ENCODE results near the gene PADI1.

Gene PADI1

DNA sequence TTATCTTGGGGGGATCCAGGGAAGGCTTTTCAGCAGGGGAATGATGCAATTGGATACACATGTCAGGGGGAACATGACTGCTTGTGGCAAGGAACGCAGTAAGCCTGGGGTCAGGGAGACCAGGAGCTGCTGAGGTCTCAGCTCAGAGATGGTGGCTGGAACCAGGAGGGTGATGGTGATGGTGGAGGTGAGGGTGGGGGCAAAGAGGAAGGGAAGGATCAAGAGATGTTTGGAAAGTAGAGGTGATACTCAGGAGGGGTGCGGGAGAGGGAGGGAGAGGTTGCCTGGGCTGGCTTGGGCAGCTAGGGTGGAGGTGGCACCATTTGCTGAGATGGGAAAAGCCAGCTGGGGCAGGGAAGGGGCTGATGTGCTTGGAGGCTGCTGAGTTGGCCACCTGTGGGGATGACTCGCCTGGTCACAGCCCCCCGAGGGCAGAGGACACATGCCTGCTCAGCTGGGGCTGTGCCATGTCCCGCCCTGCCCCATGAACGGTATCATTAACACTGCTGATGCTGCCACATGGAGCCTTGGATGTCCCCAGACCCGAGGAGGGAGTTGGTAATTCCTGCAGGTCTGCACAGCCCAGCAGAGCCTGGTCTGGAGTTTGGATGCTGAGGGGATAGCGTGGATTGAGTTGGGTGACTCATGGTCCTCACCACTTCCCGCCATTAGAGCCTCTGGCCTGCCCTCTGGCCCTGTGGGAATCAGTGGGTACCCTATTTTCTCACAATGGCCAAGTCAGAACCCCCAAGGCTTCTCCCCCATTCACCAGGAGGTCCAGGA is 6.3 kb upstream of the PADI1 start:
- no peak for DNase-seq (ENCODE audit: low spot score)

DNA sequence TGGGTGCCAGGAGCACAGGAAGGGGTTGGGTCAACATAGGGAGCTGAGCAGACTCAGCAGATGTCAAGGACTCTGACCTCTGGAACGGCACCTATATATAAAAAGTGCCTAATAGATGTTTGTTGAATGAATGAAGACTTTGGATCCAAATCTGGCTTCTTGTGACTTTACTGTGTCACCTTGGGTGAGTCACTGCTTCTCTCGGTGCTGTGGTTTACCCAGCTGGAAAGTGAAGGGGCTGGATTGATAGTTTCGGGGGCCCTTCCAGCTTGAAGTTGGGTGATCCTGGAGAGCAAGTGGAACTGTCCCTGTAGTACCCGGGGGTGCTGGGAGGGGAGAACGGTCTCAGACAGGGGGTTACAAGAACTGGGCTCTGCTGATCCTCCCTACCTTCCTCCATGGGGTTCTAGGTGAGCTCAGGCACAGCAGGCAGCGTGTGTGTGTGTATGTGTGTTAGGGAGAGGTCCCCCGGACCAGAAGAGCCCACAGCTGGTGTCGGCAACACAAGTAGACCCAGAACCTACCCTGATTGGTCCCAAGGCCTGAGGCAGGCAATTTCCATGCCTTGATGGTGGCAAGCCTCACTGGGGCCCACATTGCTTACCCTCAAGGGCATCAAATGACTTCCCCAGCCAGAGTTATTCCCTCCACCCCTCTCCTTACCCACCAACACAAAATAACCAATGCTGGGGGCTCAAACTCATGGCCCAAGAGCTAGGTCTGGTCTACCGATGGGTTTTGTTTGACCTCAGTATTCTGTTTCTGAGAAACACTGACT is 5.5 kb upstream of the PADI1 start:
- no peak for DNase-seq (ENCODE audit: low spot score)

DNA sequence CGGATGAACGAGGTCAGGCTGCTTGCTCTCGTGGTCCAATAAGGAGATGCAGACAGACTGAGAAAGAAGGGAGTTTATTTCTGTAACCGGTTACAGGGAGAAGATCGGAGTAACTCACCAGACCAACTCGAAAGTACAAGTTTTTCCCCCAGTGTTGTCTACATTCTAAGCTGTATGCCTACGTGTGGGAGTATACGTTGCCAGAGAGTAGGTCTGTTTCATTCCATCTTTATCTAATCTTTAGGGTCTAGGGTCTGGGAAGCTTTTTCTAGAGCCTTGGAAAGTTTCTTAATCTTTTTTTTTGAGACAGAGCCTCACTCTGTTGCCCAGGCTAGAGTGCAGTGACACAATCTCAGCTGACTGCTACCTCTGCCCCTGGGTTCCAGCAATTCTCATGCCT is 4.7 kb upstream of the PADI1 start:
- no peak for DNase-seq (ENCODE audit: low spot score)

DNA sequence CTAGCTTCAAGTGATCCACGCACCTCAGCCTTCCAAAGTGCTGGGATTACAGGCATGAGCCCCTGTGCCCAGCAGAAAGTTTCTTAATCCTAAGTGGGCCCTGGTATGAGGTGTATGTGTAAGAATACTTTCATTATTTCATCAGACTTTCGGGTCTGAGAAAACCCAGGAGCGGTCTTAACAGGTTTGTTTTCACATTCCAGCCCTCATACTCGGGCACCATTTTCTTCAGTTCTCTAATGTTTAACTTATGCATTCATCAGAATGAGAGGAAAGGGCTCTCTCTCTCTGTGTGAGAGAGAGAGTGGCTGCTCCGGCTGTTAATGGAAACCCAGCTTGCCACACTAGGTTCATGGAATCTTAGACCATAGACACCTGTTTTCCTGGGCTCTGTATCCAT is 4.2 kb upstream of the PADI1 start:
- no peak for DNase-seq (ENCODE audit: low spot score)

DNA sequence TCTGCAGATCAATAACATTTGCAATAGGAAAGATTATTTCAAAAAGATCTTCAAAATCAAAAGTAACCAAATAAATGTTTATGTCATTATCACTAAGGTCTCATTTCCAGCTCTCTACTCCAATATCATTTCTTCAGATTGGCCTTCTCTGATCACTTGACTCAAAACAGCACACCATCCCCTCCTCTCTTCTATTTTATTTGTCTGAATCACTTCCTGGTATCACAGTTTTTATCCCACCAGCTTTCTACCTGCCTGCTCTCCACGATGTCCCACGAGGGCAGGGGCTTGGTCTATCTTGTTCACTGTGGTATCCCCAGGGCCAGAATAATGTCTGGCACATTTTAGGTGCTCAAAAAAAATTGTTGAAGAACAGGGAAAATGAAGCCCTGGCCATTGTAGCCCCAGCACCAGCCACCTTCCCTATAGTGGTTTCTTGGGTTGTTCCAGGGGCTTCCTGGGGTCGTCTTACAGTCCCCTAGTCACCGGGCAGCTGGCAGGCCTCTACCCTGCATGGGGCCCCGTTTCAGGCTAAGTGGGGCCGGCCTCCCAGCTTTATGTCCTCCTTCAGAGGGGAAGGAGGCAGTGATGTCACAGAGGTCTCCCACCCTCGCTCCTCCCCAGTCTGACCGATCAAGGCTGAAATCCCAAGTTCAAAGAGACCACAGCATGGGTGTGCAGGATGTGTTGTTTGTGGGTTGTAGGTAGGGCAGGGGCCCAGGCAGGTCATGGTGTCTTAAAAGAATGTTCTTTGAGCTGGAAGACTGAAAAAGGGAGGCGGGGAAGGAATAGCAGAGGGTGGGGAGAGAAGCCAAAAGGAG is 3.5 kb upstream of the PADI1 start:
- DNase-seq (ENCODE audit: low spot score) = no peak

DNA sequence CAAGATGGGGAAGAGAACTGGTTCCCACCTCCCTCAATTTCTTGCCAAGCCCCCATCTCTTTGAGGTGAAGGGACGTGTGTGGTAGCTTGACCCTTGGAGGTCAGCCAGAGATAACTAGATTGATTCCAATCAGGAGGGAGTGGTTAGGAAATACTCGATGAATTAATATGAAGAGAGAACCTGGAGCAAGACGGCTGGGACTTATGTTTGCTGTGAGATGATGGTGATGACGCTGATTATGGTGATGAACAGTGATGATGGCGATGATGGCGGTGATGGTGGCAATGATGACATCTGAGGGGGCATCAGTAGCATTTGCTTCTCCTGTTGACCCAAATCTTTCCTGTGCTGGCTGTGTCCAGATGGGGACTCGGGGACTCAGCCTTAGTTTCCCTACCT is 724 bp downstream of the PADI1 start:
- no peak for DNase-seq (ENCODE audit: low spot score)

DNA sequence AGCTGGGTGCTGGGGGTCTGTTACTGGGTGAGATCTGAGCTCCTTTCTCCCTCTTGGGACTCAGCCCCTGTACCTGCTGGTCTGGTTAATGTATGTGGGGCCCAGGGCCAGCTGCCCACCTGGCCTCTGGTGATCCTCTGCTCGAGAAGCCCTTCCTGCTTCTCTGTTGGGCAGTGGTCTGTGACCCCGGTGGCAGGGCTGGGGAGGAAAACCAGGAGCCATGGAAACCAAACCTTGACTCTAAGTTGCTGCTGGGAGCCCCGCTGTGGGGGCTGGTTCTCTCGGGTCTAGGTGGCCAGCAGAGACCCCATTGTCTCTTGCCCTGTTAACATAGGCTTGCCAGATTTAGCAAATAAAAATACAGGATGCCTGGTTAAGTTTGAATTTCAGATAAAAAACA is 1.3 kb downstream of the PADI1 start:
- DNase-seq (ENCODE audit: low spot score) = no peak

DNA sequence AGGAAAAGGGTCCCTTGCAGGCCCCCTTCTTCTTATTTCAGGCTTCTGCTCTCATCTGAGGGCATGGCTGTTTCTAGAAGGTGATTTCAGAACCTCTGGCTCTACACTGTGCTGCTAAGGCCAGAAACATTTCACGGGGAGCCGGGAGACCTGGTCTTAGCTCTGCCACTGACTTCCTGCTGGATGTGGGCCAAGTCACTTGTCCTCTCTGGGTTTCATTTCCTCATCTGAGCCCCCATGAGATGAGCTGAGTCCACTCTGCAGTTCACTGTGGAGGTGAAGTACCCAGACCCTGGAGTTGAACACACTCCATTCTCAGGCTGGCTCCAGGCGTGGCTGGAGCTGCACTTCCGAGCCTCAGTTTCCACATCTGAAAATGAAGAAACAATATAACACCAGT is 2.1 kb downstream of the PADI1 start:
- DNase-seq (ENCODE audit: low spot score) = peak; percentile 85

DNA sequence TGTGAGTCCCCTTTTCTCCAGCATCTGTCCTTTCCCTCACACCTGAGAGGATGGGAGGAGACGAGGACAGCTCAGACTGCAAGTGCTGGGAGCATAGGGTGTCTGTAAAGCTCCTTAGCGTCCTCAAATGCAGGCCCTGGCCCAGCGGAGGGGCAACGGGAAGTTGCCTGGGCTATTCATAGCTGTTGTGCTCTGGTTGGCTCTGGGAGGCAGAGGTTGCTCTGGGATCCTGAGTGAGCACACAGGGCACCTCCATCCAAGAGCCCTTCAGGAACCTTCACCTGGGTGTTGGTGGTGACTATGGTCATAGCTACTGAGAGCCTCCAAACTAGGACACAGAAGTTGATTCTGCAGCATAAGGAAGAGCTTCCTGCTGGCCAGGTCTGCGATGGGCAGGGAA is 2.6 kb downstream of the PADI1 start:
- DNase-seq (ENCODE audit: low spot score) = peak; percentile 49

DNA sequence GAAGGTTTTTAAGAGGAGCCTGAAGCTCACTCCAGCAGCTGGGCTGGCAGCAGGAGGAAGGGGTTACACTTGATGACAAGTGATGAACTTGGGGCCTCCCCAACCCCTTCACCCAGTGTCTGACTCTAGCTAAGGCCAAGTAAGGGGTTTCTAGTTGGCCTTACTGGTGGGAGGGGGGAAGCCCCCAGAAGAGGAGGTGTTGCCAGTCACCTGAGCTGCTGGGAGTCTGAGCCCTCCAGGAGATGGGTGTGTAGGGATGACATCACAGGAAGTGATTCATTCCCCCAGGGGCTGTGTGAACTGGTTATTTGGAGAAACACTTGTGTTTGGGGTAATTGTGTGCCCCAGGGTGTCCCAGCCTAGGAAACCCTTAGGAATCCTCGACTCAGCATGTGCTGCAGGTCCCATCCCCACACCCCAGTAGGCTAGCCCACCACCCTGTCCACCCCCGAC is 3.1 kb downstream of the PADI1 start:
- peak; percentile 4 for DNase-seq (ENCODE audit: low spot score)

DNA sequence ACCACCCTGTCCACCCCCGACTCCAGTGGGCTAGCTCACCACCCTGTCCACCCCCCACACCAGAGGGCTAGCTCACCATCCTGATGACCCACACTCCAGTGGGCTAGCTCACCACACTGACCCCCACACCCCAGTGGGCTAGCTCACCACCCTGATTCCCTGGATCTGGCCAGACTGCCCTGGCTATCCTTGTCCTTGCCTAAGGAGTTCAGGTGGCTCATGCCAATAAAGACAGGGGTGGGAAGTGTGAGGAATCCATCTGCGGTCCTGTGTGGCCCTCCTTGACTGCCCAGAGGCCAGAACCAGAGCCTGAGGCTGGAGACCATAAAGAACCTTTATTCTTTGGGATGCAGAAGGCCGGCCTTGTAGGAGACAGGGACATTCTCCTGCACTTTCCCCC is 3.6 kb downstream of the PADI1 start:
- DNase-seq (ENCODE audit: low spot score) = no peak

DNA sequence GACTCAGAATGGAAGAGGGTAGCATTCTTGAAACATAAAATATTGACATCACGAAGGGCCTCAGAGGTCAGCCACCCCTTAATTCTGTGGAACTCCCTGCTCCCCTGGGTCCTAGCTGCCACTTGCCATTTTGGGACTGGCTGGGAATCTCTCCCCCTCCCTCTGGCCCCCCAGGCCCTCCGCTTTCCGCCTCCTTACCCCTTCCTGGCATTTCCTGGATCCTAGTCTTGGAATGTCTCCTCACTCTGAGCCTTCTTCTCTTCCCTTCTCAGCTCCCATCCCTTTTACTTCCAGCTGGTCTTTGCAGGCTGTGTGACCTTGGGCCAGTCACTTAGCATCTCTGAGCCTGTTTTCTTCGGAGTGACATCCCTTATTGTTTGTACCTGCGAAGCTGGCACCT is 4.5 kb downstream of the PADI1 start:
- no peak for DNase-seq (ENCODE audit: low spot score)

DNA sequence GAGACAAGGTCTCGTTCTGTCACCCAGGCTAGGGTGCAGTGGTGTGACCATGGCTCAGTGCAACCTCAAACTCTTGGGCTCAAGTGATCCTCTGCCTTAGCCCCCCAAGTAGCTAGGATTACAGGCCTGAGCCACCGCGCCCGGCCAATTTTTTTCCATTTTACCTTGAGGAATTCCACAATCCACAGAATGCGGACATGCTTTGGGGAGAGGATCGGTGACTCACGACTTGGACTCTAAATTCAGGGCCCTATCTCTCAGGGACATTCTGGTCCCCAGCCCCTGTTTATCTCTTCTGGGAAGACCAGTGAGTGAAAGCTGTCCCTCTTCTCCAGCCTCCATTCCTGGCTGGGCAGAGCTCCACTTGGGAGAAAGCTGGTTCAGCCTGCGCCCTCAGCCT is 5.2 kb downstream of the PADI1 start:
- DNase-seq (ENCODE audit: low spot score) = no peak

DNA sequence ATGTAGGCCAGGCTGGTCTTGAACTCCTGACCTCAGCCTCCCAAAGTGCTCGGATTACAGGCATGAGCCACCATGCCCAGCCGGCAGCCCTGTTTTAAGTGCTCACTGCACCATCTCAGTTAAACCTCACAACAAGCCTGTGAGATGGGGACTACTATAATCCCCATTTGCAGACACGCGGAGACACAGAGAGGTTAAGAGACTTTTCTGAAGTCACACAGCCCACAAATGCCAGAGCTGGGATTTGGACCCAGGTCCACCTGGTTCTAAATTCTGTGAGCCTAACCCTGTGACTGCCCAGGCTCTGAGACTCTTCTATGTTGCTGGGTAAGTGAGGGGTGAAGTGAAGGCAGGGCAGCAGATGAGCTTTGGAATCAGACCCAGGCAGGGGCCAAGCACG is 6.4 kb downstream of the PADI1 start:
- DNase-seq (ENCODE audit: low spot score) = no peak

DNA sequence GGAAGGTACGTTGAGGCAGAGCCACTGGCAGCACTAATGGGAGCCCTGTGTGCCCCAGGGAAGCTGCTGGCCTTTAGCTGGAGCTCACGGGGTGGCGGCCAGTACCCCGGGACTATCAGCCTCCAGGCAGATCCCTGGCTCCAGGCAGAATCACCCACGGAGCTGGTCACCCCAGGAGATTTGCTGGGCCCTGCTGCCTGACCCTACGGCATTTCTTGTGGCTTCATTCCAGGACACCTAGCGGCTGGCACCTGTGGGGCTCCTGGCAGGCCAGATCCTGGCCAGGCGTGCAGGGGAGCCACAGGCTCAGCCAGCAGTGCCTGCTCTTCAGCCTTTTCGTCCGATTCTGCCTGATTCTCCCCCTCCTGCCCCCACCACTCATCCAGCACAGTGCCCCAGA is 7.1 kb downstream of the PADI1 start:
- no peak for DNase-seq (ENCODE audit: low spot score)

DNA sequence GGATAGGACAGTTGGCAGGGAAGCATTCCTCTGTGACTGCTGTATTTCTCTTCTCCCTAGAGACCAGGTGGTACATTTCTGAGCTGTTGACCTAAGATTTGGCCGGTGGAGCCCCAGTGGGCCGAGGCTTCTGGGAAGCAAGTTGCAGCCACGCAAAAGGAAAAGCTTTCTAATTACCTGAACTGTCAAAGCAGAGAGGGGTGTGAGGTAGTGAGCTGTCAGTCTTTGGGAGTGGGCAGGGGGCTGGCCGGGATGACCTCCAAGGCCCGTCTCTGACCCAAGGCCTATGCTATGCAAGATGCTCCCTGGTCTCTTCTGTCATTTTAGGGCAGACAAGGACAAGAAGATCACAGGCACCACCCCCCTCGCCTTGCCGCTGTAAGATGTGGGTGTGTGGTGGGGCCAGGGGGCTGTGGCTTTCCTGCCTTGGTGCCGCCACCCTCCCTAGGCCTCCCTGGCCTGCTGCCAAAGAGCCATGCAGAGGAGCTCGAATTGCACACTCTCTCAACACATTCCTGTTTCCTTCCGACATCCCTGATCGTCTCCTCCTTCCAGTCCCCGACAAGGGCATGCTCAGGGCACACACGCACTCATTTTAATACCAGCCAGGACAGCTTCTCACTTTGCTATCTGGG is 7.7 kb downstream of the PADI1 start:
- peak; percentile 37 for DNase-seq (ENCODE audit: low spot score)

DNA sequence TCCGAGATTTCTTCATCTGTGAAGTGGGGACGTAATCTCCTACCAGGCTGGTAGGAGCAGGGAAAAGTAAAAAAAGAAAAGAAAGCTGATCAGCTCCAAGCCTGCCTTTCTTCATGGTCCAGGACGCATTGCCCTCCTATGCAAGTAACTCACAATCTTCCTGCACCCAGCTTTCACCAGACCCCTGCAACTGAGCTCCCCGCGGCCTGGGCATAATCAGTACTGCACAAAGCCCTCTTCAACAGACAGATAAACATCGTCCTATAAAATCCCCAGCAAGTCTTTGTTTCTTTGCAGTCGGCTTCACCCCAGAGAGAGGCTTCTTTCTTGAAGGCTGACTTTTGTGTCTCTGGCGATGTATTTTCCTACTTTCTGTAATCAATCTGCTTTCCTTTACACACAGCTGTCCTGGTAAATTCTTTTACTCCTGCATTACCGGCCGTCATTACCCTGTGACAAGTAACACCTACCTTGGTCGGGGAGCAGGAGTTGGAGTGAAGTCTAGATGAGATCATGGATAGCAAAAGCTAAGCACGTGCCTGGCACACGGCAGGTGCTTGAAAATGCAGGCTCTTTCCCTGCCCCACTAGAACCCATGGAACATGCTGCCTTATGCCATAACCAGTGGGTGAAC is 8.3 kb downstream of the PADI1 start:
- DNase-seq (ENCODE audit: low spot score) = no peak

DNA sequence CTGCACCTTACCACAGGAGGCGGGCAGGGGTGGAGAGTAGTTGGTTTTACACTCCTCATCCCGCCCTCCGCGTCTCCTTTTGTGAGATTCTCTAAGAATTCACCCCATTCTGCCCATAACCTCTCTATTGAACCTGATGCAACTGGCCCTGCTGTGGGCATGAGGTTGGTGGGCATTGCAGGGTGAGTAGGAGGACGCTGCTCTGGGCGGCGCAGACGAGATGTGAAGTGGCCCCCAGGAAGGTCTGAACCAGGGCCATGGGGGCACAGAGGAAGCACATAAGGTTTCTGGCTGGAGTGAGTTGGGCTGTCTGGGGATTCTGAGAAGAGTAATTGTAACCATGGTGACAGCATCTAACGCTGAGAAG is 8.8 kb downstream of the PADI1 start:
- DNase-seq (ENCODE audit: low spot score) = no peak

DNA sequence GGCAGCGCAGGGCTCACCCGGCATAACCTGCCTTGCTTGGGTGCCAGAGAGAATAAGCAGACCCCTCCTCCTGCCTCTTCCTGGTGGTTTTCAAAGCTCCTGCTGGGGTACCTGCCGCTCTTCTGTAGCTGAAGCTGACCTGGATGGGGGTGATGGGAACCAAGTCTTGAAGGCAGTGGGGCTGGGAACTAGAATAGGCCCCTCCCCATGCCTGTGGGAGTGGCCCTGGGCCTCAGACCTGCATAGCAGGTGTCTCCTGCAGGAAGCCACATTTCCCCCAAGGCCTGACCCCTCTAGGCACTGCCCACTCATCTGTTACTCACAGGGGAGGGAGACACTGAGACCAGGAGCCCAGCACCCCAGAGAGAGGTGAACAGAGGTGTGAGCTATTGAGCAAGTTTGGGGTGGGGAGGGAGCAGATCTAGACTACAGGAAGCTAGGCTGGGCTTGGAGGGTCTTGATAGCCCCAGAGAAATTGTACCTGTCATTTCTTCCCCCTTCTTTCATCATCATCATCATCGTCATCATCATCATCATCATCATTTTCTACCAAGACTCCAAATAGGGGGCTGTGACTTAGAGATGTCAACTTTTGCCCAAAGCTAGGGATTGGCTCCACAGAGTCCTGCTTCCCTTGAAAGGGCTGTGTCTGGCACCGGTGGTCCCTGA is 10.1 kb downstream of the PADI1 start:
- no peak for DNase-seq (ENCODE audit: low spot score)

DNA sequence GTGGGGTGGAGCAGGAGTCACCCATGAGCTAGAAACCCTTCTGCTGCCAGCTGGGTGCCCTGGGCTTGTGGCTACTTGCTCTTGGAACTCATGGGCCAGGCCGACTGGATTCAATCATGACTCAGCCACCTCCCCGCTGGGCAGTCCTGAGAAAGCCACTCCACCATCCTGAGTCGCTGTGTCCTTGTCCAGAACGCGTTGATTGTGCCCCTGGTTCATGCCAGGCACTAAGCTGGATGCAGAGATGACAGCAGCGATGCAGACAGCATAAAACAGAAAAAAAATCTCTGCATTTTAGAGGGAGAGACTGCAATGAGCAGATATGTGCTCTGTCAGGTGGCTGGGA is 10.6 kb downstream of the PADI1 start:
- no peak for DNase-seq (ENCODE audit: low spot score)

DNA sequence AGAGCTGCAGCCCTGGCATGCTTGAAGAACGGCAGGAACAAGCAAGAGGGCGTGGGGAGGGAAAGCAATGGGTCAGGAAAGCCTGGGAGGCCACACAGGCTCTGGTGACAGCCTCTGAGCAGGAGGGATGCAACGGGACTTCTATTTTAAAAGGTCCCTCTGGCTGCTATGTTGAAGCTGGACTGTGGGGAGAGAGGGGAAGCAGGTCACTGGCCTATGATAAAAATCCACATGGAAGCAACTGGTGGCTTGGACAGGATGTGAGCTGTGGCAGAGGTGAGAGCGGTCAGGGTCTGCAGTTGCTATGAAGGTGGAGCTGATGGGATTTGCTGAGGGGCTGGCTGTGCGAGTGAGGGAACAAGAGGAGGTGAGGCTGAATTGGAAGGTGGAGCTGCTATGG is 11.2 kb downstream of the PADI1 start:
- no peak for DNase-seq (ENCODE audit: low spot score)
